Activated CD4-positive, alpha-beta T cell treated with anti-CD3 and anti-CD28 coated beads, Interleukin-2, amount 50 U/mL, for 4 hours (primary cell): Measurements from ENCODE around the gene LONRF3.

Source experiments
- DNase-seq, 2 experiments: peaks; one replicate each; pipeline ENCODE4 v3.0.0-alpha.2; 2020

The LONRF3 gene

GRCh38 chrX:119041175-119041574 is 66.8 kb downstream of the LONRF3 start:
- DNase-seq: no peak

GRCh38 chrX:119042040-119042439 is 67.6 kb downstream of the LONRF3 start:
- no peak for DNase-seq

GRCh38 chrX:119042996-119043395 is 68.6 kb downstream of the LONRF3 start:
- DNase-seq: no peak

- DNase-seq: no peak
Measured at GRCh38 chrX:119045884-119046283, 71.5 kb downstream of the LONRF3 start.

- DNase-seq: no peak
Measured at GRCh38 chrX:119055687-119056086, 81.3 kb downstream of the LONRF3 start.

GRCh38 chrX:119062750-119063374 is 88.4 kb downstream of the LONRF3 start:
- no peak for DNase-seq

- no peak for DNase-seq
Measured at GRCh38 chrX:119063428-119063827, 89.0 kb downstream of the LONRF3 start.

- DNase-seq: peak; percentile 23 to 31
Measured at GRCh38 chrX:119067023-119067739, 92.8 kb downstream of the LONRF3 start.
